Ecto neural progenitor cell (in vitro differentiated cells): ENCODE results near the gene MMP11.

Experiments used
- DNase-seq: peaks from one replicate; pipeline ENCODE4 v3.0.0-alpha.2; 2018; ENCODE audit warnings: low spot score

The MMP11 gene

DNA sequence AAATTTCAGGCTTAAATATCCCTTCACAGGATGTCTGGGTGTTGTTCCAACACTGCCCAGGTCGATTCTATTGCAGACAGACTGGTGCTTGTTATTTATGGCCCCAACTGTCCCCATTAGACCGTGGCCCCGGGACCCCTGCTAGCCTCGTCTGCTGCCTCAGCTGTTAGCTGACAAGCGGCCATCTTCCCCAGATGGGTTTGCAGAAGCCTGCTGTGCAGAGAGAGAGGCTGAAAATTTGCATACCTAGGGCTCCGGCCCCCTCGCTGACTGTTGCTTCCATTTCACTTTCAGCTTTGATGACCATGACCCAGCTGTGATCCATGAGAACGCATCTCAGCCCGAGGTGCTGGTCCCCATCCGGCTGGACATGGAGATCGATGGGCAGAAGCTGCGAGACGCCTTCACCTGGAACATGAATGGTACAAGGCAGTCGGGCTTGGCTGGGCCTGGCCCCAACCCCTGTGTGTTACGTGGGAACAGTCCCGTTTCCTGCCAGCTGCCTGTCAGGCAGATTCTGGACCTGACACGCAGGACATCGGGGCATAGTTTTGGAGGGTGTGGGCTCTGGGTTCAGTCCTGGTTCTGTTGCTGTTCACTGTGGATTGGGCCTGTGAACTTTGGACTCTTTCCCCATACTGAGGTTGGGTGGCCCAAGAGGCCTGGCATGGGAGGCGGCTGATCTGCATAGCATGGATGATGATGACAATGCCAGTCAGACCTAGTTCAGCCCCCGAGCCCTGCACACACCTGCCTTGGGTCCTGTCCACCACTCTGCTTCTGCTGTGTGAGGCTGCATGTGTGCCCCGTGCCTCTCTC is 30.6 kb downstream of the MMP11 start:
- DNase-seq, result no peak

DNA sequence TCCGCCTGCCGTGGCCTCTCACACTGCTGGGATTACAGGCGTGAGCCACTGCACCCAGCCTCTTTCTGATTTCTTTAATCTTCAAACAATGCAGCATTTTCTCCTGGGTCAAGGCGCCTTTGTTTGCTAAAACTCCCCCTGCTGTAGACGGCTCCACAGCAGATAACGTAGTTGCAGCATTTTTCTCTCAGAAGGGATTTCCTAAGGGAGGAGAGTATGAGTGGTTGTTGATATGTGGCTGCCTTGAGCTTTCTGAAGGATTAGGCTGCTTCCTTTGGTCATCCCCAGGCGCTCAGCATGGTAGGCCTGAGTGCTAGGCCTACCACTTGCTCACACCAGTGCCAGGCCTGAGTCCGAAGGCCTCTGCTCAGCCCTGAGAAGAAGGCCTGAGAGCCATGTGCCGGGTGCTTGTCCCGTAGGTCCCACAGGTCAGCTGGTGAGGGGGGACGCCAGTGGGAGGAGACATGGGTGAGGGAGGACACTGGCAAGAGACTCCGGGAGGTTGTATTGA is 32.2 kb downstream of the MMP11 start:
- DNase-seq, result no peak

DNA sequence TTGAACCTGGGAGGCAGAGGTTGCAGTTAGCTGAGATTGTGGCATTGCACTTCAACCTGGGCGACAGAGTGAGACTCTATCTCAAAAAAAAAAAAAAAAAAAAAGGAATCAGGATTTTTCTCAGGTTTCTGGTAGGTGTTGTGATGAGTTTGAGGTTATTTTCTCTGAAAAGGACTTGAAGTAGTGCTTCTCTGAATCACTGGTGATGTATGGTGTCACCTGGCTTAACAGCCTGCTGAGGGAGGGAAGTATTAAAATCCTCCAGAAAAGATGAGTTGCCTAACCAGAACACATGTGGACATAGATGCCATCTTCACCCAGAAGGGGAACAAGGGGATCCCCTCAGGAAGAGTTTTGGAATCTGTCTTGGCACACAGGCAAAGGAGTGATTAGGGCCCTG is 34.2 kb downstream of the MMP11 start:
- DNase-seq, result no peak

DNA sequence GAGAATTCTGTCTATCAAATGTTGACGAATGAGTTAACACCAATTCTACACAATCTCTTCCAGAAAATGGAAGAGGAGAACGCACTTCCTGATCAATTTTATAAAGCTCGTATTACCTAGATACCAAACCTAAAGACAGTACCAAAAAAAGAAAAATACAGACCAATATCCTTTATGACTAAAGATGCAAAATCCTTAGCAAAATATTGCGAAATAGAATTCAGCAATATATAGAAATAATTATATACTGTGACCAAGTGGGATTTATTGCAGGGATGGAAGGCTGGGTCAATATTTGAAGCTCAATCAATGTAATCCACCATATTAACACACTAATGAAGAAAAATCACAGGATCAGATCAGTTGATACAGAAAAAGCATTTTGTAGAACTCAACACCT is 39.7 kb downstream of the MMP11 start:
- DNase-seq, result no peak

DNA sequence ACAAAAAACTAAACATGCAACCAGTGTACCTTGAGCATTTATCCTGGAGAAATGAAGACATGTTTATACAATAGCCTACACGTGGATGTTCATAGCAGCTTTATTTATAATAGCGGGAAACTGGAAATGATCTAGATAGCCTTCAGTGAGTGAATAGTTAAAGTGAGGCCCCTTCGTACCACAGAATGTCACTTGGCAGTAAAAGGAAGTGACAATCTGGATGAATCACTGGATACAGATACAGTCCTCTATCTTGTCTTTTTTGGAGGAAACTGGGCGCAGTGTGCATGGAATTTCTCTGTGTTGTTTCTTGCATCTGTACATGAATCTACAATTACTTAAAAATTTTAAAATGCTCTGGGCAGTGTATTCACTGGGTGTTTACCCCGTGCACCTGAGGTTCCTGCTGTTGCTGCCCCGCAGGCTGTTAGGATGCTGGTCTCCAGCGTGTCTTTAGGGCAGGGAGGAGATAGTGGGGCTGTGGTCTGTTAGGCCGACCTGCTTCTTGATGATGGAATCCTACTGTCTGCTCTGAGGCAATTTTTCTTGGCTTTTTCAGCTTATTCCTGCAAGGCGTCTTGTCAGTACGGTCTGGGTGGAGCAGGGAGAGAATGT is 43.0 kb downstream of the MMP11 start:
- DNase-seq, result no peak

DNA sequence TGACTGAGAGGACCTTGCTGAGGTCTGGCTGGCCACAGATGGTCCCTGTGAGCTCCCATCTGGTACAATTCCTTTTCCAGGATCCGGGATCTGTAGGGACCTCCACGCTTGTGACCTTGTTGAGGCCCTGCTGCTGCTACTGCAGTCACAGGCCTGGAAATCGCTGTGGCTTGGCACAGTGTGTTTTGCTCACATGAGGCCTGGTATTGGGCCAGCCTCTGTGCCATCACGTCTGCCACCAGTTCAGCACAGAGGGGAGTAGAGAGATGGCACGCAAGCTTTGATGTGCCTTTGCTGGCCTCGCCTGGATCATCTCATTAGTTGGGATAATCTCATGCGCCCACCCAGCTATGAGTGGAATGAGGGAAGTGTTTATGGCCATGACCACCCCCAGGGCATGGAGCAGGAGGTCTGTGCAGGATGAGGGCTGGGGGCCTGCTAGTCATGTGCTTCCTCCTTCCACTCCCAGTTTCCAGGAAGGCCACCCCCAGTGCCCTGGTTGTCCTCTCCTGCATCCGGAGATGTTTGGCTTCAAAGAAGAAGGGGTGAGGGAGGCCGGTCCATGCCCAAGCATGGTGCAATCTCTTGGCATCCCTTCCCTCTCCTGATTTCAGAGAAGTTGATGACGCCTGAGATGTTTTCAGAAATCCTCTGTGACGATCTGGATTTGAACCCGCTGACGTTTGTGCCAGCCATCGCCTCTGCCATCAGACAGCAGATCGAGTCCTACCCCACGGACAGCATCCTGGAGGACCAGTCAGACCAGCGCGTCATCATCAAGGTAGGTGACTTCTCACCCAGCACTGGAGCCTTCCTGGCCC is 43.7 kb downstream of the MMP11 start:
- DNase-seq, result no peak

DNA sequence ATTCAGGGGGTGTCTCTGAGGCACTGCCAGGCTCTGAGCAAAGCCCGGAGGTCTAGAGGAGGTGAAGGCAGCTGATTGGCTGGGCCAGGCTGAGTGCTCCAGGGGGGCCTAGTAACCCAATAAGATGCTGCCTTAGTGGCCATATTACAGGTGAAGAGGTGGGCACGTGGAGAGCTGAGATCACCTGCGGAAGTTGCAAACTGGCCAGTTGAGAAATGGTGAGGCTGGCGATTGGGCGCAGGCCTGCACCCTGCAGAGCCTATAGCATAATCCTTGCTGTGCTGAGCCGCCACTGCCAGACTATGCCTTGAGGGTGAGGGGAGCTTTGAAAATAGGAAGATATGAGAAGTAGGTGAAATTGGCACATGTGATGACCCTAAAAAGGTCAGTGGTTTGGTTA is 44.5 kb downstream of the MMP11 start:
- DNase-seq, result no peak

DNA sequence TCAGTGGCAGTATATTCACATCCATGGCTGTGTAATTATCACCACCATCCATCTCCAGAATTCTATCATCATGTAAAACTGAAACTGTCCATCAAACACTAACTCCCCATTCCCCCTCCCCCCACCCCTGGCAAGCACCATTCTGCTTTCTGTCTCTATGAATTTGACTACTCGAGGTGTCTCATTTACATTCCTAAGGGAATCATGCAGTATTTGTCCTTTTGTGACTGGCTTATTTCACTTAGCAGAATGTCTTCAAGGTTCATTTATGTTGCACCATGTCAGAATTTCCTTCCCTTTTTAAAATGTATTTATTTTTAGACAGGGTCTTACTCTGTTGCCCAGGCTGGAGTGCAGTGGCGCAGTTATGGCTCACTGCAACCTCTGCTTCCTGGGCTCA is 45.9 kb downstream of the MMP11 start:
- DNase-seq, result no peak

DNA sequence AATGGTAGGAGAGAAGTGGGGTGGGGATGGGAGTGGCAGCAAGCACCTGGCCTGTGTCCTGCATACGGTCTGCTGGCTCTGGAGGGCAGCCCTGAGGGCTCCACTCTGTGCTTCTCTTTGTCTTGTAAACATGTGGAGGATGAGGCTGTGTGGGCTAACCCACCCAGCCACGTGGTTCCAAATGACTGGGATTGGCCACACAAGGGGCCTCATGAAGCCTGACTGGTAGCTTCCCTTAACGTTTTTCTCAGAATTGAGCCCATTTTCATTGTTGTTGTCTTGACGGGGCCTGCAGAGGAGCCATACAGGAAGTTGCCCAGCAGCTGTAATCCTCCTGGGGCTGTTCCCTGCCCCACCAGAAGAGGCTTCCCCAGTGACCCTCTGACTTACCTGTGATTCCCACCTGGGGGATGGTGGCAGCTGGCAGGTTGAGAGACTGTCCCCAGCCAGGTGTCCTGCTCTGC is 48.1 kb downstream of the MMP11 start:
- DNase-seq, result no peak

DNA sequence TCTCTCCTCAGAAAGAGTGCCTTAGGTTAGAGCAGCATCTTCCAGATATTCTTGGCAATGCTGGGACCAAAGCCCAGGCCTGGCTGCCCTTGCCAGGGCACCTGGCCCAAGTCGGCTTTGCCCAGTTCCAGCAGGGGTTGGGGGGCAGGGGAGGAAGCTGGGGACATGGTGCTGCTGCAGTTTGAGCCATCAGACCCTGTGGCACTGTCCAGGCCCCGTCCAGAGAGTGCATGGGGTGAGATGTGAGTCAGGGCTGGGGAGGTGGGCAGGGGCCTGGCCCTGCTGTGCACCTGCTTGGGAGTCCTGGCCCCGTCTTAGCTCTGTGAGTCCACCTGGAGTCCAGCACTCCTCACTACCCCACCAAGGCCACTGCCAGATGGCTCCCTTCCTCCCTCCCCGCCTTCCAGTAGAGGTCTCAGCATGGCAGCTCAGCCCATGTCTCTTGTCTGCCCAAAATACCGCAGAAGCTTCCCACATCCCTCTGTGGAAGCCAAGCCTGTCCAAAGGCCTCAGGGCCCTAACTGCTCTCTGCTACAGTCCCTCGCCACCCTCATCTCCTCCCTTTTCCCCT is 49.5 kb downstream of the MMP11 start:
- no peak for DNase-seq

DNA sequence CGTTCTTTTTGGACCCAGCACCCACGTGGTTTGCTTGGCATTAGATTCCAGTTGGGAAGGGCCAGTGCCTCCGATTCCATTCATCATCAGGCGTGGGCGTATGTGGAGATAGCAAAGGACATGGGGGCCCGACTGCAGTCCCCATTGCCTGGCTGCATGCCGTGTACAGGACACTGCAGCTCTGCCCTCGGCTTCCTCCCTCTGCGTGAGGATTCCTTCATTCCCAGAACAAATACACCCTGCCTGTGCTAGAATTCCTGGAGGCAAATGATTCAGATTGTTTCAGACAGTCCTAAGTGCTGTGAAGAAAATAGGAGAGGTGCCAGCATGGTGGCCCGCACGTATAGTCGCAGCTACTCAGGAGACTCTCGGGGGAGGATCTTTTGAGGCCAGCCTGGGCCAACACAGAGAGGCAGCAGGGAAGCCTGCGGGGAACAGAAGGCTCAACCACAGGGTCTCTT is 50.7 kb downstream of the MMP11 start:
- no peak for DNase-seq

DNA sequence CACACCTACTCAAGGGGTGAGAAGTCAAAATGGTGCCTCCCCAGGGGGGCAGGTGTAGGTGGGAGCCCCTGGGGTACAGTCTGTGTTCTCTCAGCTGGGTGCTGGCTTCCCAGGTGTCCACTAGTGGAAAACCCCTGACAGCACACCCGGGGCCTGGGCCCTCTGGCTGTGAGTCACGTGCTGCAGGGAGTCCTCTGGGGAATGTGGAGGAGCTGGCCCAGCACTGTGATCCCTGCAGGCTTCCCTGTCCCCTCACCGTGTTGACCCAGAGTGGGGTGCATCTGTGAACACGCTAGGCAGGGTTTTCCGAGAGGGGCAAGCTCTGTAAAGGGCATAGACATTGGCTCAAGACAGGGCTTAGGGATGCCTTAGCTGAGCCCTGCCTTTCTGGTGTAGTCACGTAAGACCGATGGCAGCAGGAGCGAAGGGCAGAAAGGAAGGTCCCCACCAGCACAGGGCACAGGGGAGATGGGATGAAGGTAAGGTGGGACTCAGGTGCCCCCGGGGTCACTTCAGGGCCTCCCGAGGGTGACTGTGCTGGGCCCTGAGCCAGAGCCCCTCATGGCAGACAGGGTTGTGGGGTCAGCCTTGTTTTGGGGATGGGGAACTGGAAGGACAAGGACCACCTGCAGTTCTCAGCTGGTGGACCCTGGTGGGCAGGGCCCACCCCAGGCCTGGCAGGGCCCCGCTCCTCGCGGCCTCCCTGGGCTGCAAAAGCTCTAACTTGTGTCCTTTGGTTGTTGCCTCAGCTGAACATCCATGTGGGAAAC is 52.0 kb downstream of the MMP11 start:
- DNase-seq, result no peak

DNA sequence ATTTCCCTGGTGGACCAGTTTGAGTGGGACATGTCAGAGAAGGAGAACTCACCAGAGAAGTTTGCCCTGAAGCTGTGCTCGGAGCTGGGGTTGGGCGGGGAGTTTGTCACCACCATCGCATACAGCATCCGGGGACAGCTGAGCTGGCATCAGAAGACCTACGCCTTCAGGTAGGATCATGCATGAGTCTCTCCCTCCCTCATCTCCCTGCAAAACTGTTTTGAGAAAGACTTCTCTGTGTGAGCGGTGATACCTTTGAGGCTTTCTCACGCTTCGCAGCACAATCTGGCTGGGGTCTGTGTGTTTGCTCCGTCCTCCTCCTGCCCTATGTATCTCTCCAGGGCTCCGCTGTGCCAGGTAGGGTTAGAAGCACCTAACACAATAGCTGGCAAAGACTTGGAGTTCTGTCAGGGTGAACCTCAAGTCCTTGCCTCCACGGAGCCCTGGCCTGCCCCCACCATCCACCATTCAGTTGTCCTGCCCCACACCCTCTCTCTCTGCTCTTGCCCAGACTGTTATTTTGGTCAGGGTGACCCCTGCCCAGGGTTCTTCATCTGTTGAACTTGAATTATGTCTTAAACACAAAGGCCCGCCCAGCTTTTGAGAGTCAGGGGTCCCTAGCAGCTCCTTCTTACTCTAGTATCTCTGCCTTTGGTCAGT is 52.7 kb downstream of the MMP11 start:
- DNase-seq, result no peak

DNA sequence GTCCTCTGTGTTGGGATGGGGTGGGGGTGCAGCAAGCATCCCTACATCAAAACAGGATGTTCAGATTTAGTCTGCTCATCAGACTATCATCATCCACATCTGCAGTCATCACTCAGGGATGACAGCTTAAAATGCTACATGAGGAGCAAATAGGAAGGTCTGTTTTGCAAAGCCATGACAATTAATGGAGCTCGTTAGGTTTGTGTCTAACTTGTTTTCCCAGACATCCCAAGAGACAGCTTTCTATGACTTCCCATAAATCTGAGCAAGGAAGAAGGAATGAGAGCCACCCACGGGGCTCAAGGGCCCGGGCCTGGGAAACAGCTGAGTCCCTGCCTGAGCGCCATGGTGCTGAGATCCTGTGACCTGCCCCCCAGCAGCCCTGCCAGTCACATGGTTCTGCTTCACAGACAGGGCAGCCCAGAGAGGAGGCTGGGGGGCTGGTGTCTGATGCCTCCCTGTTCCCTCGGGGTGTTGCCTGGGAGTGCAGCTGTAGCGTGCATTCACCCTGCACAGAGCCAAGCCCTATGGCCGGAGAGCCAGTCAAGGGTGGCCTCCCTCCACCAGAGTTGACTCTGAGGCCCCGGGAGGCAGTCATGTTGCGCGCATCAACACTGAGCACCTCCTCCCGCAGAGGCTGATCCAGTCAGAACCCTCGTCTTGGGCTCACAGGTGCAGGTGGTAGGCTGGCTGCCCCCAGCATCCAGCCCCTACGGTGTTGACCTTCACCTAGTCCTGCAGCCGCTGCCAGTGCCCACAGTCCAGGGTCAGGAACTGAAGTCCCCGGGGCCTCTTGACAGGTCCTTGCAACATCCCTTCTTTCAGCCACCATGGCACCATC is 54.1 kb downstream of the MMP11 start:
- DNase-seq, result no peak

DNA sequence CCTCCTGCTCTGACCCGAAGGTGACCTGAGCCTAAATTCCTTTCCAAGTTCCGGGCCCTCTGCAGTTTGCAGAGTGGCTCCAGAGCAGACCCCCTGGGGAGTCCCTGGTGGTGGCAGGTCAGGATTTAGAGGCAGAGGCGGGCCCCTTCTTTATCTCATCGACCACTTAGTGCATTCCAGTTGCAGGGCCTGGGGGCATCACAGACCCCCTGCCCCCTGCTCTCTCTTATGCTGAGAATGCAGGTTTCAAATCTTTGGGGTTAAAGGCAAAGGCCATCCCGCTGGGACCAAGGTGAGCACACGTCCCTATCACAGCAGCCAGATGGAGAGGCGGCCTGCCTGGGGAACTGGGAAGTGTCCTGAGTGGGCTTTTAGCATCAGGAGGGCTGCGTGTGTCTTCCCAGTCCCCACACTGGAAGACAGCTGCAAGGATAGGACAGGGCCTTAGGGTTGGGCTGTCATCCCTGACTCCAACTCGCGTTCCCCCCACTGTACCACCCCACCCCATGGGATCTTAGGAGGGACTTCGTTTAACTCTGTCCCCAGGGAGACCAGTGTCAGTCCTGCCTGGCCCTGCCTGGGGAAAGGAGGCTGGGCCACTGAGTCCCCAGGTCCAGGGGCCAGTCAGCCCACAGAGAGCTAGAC is 54.8 kb downstream of the MMP11 start:
- no peak for DNase-seq

DNA sequence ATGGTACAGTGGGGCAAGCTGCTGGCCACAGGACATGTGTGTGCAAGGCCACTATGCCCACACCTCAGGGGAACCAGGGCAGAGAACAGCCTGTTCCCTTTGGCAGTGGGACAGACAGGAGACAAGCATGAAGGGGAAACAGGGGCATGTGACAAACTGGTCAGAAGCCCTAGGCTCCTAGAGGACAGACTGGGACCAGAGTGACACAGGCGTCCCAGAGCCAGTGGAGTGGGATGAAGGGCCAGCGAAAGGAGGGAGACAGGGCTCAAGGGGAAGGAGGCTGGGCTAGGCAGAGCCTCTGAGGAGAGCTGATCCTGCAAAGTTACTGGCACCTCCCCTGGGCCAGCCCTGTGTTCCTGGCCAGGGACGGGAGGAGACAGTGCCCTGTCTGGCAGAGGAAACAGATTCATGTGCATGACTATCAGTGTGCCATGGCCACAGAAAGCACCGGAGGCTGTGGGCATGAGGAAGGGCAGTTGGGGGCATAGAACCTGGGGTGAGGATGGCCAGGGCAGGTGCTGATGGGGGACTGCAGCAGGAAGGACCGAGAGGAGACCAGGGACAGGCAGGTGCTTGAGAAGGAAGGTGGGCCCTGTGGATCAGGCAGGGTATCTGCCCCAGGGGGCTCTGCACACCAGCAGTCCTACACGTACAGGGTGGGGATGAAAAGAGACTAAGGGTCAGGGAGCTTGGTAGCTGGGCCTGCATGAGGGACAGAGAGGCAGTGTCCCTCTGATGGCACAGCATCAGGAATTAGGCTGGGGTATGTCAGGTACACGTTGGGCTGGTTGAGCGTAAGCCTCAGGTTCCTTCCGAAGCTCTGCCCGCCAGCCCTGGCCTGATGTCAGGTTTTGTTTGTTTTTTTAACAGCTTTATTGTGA is 56.4 kb downstream of the MMP11 start:
- DNase-seq, result no peak

DNA sequence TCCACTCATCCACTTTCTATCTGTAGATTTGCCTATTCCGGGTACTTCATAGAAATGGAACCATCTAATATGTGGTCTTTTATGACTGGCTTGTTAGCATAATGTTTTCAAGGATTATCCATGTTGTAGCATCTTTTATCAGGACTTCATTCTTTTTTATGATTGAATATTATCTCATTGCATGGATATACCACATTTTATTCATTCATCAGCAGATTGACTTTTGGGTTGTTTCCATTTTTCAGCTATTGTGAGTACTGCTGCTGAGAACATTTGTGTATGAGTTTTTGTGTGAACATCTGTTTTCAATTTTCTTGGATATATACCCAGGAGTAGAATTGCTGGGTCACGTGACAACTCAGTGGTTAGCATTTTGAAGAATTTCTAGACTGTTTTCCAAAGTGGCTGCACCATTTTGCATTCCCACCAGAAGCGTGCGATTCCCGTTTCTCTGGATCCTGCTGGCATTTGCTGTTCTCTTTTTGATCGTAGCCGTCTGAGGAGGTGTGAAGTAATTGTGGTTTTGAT is 57.3 kb downstream of the MMP11 start:
- DNase-seq, result no peak

DNA sequence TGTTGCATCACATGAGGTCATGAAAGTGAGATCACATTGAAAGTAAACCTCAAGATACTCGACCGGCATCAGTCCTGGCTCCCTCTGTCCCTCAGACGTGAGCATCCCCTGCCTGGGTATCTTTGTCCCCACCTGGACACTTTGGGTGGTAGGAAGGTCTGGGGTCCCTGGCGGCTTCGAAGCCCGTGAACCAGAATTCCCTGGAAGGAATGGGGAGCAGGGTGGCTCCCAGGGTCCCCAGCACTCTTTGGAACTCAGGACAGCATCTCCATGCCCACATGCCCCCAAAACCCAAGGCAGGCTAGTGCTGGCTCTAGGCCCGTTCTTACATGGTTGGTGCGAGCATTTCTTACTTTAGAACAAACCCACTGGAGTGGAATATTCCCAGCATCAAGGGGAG is 58.6 kb downstream of the MMP11 start:
- no peak for DNase-seq
